Breast epithelium (tissue), 4 donors: ENCODE results near the gene SMPX. TPM values are rescaled to one million over a fixed set of nuclear protein-coding genes. Genes with fewer than 3 reads are reported as not detected.

ENCODE experiments used
- DNase-seq, 2 donors: peaks; one replicate each; pipeline ENCODE4 v3.0.0-alpha.2; 2019; ENCODE audit warnings: low spot score in 2 of 2
- H3K27ac ChIP-seq, 2 donors: fragments of 200-600 bp; sonication (generic) in 1 of 2; one replicate each; pipeline ENCODE4 v1.5.1; 2016 to 2019; ENCODE audit warnings: mild to moderate bottlenecking in 1 of 2
- H3K27me3 ChIP-seq, 2 donors: fragments of 200-600 bp; sonication (generic) in 1 of 2; one replicate each; pipeline versions ENCODE4 v1.5.1 to v1.6.0; 2017 to 2019; ENCODE audit warnings: control low read depth in 1 of 2, mild to moderate bottlenecking in 1 of 2
- H3K36me3 ChIP-seq: fragments of 200-600 bp; one replicate; pipeline ENCODE4 v1.5.1; 2019
- H3K4me1 ChIP-seq, 2 donors: fragments of 200-600 bp; sonication (generic); one replicate each; pipeline ENCODE4 v1.5.1; 2016 to 2019; ENCODE audit warnings: control low read depth in 1 of 2
- H3K4me3 ChIP-seq, 3 donors: fragments of 200-600 bp; sonication (generic); 1 replicate in 2 of 3; 2 replicates in 1 of 3; pipeline ENCODE4 v1.5.1; 2016 to 2019; ENCODE audit warnings: mild to moderate bottlenecking in 3 of 3, moderate library complexity in 2 of 3
- H3K9me3 ChIP-seq, 2 donors: fragments of 200-600 bp; sonication (generic) in 1 of 2; one replicate each; pipeline ENCODE4 v1.5.1; 2016 to 2019; ENCODE audit warnings: control low read depth in 1 of 2
- CTCF ChIP-seq, 3 donors: fragments of 450-650 bp; IDR thresholded peaks; one replicate each; pipeline ENCODE4 v1.5.1; 2016 to 2017; ENCODE audit warnings: antibody characterized with exemption in 3 of 3, mild to moderate bottlenecking in 3 of 3, moderate library complexity in 3 of 3
- POLR2A ChIP-seq: fragments of 450-650 bp; IDR thresholded peaks from one replicate; pipeline ENCODE4 v1.6.1; 2016; ENCODE audit warnings: antibody characterized with exemption, mild to moderate bottlenecking, moderate library complexity
- POLR2AphosphoS5 ChIP-seq, 3 donors: sonication (generic); formaldehyde crosslinking; IDR thresholded peaks; one replicate each; pipeline ENCODE4 v1.6.1; 2017; ENCODE audit warnings: antibody characterized with exemption in 3 of 3
- intact Hi-C: fragments of 100-400 bp; cut with DNase I; formaldehyde crosslinking; loops from one replicate; pipeline ENCODE4 v1.15.1; 2023; ENCODE audit warnings: low total_unique reads
- total RNA-seq, 3 donors: library from RNA; depleted of rRNA; stranded (reverse); fragments of >200 nt; gene quantifications; one replicate each; pipeline ENCODE4 v1.1.0, GENCODE V29; 2016

The SMPX gene
- total RNA-seq, 3 donors from 2014 or later: 1.0 TPM; not detected in 2

DNA sequence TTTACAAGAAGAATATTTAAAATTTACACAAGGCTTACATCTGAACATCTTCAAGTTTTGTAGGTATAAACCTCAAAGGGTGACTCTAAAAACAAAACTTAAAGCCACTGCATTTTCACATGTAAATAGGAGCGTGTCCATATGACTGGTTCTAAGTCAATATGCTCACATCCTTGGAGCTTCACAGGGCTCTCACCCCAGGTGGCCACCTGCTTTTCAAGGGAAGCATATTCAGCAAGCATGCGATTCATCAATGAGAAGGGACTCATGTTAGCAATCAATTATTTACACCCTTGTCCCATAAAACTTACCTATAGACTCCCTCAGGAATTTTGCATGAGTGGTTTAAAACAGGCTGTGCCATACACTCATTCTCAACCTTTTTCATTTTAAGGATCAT, 82.0 kb downstream of the SMPX start:
- Histone ChIP-seq H3K4me3 (no peak overlapping the region), H3K27me3 (peaks cover 0 to 21% of the 10 kb centered on the region in 2 donors), H3K27ac (no peak overlapping the region), H3K9me3 (peaks cover 0 to 9% of the 10 kb centered on the region in 2 donors), H3K4me1 (no peaks in the 10 kb centered on the region), H3K36me3 (no peaks in the 10 kb centered on the region)
- TF ChIP-seq POLR2A (no peak), CTCF (IDR thresholded peaks at IDR 0.05) (no peak), POLR2AphosphoS5 (IDR thresholded peaks at IDR 0.05) (no peak)
- DNase-seq: no peak
- intact Hi-C loops: no loop called here

DNA sequence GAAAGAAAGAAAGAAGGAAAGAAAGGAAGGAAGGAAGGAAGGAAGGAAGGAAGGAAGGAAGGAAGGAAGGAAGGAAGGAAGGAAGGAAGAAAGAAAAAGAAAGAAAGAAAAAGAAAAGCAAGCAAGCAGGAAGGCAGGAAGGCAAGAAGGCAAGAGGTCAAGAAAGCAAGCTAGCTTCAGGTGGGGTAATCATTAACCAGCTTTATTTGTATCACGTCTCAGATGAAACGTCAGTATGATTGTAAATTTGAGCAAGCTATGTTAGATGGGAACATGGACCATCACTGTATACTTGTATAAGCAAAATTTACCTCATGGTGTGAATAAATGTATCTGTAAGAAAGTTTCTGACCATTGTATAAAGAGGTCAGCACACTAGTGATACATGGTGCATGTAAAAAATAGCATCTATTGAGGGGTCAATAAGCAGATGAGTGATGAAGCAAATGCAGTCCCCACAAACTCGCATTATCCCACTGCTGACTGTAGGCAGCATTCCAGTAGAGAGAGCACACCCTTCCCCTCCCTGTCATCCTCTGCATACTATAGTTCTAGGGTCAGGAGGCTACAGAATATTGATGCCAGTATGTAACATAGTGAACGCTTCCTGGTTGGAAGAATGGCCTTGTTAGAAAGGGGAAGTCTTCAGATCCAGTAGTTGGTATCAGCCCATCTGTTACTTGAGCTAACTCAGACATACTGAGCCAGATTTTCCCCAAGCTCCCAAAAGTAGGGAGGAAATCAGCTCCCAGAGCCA, 83.3 kb downstream of the SMPX start:
- Histone ChIP-seq H3K27ac (no peak overlapping the region), H3K36me3 (no peaks in the 10 kb centered on the region), H3K9me3 (peaks cover 0 to 9% of the 10 kb centered on the region in 2 donors), H3K4me1 (no peaks in the 10 kb centered on the region), H3K27me3 (peaks cover 0 to 21% of the 10 kb centered on the region in 2 donors), H3K4me3 (no peak overlapping the region)
- TF ChIP-seq POLR2AphosphoS5 (IDR thresholded peaks at IDR 0.05) (no peak), CTCF (IDR thresholded peaks at IDR 0.05) (no peak)
- intact Hi-C loops: no loop called here
- no peak for DNase-seq

GRCh38 chrX:21666679-21667078, 91.2 kb downstream of the SMPX start:
- Histone ChIP-seq H3K27ac (no peak overlapping the region), H3K9me3 (no peaks in the 10 kb centered on the region), H3K4me3 (no peak overlapping the region), H3K36me3 (no peaks in the 10 kb centered on the region), H3K27me3 (peaks cover 0 to 34% of the 10 kb centered on the region in 2 donors), H3K4me1 (no peaks in the 10 kb centered on the region)
- DNase-seq: no peak
- intact Hi-C loops: no loop called here
- TF ChIP-seq CTCF (IDR thresholded peaks at IDR 0.05) (no peak), POLR2A (no peak), POLR2AphosphoS5 (IDR thresholded peaks at IDR 0.05) (no peak)

- H3K4me3 ChIP-seq: no peak overlapping the region
- peaks cover 0 to 38% of the 10 kb centered on the region in 2 donors for H3K27me3 ChIP-seq
- intact Hi-C loops: no loop called here
- H3K4me1 ChIP-seq: no peaks in the 10 kb centered on the region
- TF ChIP-seq POLR2A (no peak), CTCF (IDR thresholded peaks at IDR 0.05) (no peak), POLR2AphosphoS5 (IDR thresholded peaks at IDR 0.05) (no peak)
- no peaks in the 10 kb centered on the region for H3K9me3 ChIP-seq
- H3K27ac ChIP-seq: no peak overlapping the region
- DNase-seq: no peak
- H3K36me3 ChIP-seq: no peaks in the 10 kb centered on the region
Observed at GRCh38 chrX:21666252-21666651, 91.7 kb downstream of the SMPX start.

- H3K27me3 ChIP-seq: peaks cover 0 to 55% of the 10 kb centered on the region in 2 donors
- H3K9me3 ChIP-seq: no peaks in the 10 kb centered on the region
- DNase-seq: no peak
- no peak overlapping the region for H3K4me3 ChIP-seq
- intact Hi-C loops: no loop called here
- H3K36me3 ChIP-seq: no peaks in the 10 kb centered on the region
- H3K4me1 ChIP-seq: no peaks in the 10 kb centered on the region
- TF ChIP-seq POLR2A: no peak
- TF ChIP-seq CTCF (IDR thresholded peaks at IDR 0.05): no peak
- TF ChIP-seq POLR2AphosphoS5 (IDR thresholded peaks at IDR 0.05): no peak
- H3K27ac ChIP-seq: no peak overlapping the region
Observed at GRCh38 chrX:21662761-21663160, 95.2 kb downstream of the SMPX start.
